Measurements from ENCODE around the gene EIF2S2.
A peak's percentile ranks its signal among the peaks of the same experiment; 100 is the strongest.

Gene EIF2S2

DNA sequence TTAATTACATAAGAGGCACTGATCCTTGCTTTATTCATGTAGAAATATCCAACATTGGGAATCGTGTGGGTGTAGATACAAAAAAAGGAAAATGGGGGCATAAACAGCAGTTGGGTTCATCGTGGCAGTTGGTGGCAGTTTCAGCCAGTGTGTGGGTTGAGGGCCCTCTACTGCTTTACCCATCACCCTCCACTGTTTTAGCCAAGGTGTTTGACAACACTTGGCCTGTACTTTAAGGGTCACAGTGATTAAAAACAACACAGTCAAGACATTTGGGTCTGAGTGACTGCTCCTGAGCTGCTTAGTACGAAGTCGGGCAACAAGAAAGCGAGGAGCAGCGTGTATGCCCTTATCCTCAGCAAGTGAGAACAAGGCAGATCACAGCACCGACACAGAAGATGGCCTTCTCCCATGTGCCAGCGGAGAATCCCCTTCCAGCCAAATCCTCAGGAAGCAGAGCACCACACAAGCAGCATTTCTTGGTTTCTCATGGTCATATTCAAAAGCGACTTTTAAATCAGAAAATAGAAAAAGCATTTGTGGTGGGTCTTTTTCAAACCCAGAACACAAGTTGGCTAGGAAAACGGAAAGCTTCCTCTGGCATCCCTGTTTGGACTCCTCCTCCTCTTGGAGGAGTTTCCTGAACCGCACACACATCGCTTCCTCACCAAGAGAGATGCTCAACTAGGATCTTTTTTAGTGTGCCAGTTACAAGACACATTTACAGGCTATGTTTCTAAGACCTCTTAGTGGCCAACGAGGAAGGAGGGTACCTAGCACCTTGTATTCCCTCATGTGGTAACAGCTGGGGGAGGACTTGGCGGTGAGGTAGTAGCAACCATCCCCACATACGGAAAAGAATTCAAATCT is 23.5 kb downstream of the EIF2S2 start:
- DNase-seq, result no peak

DNA sequence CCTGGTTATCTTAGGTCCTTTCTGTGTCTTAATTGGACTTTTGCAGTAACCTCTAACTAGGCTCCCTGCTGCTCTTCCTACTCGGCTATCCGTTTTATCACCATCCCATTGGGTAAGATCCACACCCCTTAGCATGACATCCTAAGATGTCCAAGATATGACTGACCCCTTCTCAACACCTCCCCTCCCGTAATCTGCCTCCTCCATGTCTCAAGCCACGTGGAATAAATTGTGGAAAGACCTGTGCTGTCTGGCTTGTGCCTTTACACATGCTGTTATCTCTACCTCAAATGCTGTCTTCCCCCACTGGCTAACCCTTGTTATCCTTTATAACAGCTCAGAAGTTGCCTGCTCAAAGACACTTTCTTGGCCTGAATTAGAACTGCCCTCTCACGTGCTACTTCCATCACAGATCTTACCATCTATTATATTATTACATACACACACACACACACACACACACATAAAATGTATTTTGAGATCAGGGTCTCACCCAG is 26.5 kb downstream of the EIF2S2 start:
- DNase-seq, result no peak

DNA sequence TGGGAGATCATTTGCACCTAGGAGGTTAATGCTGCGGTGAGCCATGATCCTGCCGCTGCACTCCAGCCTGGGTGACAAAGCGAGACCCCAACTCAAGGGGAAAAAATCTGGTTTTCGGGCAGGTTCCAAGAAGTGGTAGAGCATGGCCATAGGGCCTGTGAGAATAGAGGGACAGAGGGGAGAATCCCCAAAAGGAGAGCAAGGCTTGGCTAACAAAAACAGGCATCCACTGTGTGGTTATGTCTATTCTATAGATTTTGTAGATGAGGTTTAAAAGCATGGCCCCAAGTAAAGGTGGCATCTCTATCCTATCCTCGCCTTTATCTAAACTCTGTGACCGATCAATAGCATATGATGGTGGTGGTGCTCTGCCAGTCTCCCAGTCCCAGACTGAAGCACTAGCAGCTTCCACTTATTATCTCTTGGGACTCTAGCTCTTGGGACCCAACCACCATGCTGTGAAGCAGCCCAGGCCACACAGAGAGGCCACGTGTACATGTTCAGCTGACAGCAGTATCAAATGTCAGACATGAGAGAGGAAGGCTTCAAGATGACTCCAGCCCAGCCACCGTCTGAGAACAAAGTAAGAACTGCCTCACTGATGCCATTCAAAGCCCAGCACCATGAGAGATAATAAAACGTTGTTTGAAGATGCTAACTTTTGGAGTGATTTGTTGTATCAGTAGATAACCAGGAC is 27.7 kb downstream of the EIF2S2 start:
- DNase-seq, result no peak

DNA sequence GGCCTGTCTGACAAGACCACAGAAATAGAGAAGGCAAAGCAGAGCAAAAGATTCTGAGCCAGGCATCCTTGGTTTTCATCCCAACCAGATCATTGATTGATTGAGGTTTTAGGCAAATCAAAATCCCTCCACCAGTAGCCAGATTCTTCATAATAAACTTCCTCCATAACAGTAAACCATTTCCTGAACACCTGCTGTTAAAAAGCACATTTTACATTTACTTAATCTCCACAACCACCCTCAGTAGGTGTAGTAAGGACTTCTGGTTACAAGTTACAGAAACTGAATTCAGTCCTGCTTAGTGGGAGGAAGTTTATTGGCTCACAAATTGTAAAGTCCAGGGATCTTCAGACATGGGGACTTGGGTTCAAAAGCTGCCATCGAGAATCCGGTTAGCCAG is 28.3 kb downstream of the EIF2S2 start:
- no peak for DNase-seq

DNA sequence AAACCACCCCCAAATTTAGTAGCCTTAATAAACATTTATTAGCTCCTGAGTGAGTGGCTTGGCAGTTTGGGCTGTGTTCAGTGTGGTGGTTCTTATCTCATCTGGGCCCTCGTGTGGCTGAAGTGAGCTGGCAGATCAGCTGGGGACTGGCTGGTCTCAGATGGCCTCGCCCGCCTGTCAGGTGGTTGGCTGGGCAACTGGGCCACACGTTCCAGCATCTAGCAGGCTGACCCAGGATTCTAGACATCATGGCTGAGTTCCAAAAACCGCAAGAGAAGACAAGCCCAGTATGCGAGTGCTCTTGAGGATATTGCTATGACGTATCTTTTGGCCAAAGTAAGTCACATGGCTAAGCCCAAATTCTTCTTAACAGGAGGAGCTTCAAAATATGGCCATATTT is 28.9 kb downstream of the EIF2S2 start:
- DNase-seq, result no peak

DNA sequence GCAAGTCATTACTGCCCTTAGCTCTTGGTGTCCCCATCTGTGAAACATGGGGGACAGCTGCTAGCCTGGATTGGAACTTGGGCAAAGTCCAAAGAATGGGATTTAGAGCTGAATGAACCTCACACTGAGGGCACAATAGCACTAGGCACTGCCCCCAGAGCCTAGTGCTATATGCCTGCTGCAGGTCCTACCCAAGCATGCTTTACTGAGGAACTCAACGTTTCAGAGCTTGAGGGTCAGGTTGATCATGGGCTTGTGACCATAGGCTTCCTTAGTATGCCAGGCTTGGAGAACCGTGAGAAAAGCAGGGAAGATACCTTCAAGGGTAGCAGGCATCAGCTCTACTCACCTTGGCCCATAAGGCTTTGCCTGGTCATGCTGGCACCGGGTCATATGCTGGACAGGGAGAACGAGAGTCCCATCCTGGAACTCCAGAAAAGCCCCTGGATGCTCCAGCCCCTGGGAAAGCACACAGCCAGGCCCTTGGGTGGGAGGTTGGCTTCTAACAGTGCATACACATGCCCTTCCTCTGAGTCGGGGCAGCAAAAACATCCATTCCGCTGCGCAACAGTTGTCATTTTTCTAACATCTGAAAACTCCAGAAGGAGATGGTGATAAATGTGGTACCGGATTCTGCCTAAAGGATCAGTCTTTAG is 29.7 kb downstream of the EIF2S2 start:
- no peak for DNase-seq

DNA sequence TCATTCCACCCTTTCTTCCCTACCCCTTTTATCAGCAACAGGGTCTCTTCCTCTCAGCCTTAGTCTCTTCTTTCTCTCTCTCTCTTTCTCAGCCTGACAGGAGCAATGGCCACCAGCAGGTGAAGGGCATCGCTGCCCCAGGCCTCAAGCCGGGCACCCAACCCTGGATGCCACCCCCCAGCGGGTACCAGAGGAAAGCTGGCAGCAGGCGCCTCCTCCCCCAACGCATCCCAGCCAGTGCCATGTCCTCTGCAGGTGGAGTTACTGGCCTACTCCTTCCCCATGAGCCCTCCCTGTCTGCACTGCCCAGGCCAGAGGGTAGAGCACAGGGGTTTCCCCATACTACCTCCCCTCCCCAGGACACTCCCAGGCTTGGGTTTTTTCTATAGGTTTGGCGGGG is 32.2 kb downstream of the EIF2S2 start:
- DNase-seq, result no peak

DNA sequence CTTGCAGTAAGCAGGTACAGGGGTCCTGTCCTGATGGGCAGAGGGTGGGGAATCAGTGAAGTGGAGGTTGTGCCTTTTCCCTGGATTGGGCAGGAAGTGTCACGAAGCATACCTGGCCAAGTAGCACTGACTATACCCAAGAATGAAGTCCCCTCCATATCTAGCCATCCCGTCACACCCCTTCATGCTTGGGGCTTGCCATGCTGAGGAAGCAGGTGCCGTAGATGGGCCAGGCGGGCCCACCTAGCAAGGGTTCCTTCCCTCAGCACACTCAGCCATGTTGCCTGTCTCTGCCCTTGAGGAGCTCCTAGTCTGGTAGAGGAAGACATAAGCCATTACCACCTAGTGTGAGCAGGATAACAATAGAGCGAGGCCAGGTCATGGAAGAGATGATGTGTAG is 33.5 kb downstream of the EIF2S2 start:
- no peak for DNase-seq

DNA sequence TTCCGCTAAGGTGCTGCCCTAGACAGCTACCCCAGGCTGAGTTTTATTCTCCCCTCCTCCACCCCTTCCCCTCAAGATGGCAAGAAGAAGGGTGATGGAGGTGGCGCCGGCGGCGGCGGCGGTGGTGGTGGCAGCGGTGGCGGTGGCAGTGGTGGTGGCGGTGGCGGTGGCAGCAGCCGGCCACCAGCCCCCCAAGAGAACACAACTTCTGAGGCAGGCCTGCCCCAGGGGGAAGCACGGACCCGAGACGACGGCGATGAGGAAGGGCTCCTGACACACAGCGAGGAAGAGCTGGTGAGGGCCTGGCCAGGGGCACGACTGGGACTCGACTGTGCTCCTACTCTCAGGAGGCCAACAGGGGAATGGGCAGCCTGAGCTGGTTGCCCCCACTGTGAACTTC is 35.1 kb downstream of the EIF2S2 start:
- no peak for DNase-seq

DNA sequence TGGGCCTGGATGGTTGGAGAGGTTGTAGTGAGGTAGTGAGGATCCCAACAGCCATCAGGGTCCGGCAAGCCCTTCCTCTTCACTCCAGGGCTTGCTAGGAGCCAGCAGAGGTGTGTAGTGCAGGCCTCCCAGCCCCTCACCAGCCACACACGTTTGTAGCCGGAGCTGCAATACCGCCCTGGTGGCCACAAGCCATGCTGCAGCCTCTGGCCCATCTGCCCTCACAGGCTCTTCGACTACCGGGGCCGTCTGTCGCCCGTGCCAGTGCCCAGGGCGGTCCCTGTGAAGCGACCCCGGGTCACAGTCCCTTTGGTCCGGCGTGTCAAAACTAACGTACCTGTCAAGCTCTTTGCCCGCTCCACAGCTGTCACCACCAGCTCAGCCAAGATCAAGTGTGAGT is 36.4 kb downstream of the EIF2S2 start:
- no peak for DNase-seq

DNA sequence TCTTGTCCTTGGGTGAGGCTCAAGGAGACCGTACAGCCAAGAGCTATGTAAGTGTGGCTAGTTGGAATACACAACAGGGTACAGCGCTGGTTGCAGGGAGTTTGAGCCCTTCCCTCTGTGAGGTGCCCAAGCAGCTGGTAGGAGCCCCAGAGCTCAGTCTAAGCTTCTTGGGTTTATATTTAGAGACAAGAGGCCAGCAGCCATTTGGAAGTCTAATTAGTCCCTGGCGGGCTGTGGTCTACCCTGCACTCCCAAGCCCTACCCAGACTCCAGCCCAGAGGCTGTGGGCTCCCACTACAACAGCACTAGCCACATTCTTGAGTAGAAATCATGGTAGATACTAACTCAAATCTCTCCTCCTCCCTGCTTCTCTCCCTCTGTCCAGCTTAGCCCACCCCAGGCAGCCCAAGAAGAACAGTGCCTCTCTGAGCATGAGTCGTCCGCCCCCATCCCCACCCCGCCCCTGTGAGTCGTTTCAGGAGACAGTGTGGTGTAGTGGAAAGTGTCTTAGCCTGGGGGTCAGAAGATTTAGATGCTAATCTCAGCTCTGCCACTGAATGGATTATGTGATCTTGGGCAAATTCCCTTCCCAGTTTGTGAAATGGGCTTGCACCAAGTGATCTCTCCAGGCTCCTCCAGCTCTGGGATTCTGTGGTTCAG is 37.8 kb downstream of the EIF2S2 start:
- DNase-seq, result no peak

DNA sequence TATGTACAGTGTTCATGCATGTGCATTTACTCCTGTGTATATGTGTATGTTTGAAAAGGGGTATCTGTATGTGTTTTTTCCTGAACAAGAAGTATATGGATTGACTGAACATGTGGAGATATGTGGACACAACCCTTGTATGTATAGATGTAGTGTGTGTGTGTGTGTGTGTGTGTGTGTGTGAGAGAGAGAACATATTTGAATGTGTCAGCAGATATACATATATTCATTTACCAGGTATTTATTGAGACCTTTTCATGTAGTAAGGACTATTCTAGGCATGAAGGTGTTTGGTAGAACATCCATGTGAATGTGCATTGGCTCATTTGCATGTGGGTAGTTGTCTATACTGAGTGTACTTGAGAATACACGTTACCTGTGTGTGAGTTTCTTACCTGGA is 39.3 kb downstream of the EIF2S2 start:
- DNase-seq, result no peak

DNA sequence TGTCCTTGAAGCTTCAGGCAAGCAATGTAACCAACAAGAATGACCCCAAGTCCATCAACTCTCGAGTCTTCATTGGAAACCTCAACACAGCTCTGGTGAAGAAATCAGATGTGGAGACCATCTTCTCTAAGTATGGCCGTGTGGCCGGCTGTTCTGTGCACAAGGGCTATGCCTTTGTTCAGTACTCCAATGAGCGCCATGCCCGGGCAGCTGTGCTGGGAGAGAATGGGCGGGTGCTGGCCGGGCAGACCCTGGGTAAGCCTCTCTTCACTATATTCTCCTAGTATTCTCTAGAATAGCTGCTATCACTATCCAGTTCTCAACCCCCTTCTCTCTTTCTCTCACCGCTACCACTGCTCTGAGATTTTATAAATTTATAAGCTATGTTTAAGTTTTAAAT is 40.0 kb downstream of the EIF2S2 start:
- no peak for DNase-seq

DNA sequence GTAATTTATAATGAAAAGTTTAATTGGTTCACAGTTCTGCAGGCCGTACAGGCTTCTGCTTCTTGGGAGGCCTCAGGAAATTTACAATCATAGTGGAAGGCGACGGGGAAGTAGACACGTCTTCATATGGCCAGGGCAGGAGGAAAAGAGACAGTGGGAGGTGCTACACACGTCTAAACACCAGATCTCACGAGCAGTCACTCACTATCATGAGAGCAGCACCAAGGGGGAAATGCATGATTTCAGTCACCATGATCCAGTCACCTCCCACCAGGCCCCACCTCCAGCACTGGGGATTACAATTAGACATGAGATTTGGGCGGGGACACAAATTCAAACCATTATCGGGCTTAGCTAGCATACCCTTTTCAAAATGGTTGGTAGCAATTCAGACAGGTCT is 41.2 kb downstream of the EIF2S2 start:
- DNase-seq, result no peak

DNA sequence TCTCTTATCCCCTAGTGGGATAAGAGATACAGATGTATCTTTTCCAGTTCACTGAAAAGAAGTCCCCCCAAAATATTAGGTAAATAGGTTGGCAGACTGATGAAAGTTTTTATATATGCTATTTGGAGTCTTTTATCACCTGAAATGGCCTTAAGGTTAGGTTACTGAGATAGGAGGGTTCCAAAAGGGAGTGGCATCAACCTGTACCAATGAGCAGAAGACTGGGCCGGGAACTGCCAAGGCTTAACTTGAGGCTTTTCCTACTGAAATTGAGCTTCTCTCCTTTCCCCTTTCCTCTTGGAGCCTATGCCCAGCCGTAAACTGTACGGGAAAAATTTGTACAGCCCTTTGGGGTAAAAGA is 42.0 kb downstream of the EIF2S2 start:
- no peak for DNase-seq

DNA sequence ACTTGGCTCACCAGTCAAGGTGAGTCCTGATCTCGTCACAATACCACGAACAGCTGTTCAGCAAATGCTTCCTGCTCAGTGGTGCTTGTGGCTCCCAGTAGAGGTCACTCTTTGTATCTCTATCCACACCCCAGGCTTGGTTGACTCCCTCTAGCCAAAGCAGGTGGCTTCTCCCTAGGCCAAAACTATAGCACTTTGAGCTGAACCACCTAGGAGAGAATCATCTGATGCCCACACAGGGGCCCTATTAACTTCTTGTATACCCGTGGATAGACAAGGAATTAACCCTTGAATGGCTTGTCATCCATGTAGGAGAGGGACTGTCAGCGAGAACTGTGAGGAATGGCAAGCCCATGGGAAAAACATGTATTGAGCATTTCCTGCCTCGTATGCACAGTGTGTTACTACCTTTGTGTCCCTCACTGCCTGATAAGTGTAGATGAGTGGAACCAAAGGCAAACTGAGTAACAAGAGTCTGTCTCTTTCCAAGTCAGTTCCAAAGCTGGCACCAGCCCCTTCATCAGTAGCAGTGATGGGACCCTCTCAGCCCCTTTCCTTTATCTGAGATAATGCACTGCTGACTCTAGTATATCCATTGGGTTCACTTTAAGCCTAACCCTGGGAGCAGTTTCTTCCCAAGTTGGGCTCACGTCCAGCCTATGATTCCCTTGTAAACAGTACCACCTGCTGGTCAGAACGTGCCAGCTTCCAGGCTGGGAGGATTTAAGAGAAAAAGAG is 42.5 kb downstream of the EIF2S2 start:
- peak; percentile 75 to 80 for DNase-seq

DNA sequence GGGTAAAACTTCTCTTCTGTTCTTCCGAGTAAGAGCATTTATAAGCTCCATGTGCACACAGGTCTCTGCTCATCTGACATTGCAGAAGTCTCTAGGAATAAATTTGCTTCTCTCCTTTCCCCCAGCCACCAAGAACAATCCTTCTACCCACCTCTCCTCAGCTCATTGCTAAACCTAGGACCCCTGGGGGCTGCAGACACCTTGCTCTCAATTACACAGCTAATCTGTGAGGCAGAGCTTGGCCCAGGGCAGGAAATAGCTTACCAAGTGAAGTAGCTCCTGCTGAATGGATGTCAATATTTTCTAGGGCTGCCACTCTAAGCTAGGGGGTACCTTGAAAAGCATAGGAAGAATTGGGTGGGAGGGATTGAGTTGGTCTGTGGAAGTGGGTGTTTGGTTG is 44.0 kb downstream of the EIF2S2 start:
- DNase-seq, result no peak

DNA sequence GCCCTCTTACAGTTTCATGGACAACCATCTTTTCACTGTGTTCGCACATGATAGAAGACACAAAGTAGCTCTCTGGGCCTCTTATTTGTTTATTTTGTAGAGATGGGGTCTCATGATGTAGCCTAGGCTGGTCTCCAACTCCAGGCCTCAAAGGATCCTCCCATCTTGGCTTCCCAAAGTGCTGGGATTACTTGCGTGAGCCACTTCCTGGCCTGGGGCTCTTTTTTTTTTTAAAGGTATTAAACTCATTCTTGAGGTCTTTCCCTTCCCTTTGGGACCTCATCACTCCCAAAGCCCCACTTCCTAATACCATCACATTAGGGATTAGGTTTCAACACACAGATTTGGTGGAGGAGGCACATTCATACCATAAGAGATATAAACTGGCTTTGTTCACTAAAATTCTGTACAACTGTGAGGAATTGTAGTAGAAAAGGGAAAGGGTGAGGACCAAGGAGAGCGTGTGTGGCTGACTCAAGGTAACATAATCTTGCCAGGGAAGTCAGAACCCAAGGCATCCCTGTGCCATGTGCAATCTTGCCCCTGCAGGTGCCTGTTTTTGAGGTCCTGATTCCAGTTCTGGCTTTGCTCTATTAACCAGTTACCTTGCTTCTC is 45.5 kb downstream of the EIF2S2 start:
- DNase-seq, result no peak

DNA sequence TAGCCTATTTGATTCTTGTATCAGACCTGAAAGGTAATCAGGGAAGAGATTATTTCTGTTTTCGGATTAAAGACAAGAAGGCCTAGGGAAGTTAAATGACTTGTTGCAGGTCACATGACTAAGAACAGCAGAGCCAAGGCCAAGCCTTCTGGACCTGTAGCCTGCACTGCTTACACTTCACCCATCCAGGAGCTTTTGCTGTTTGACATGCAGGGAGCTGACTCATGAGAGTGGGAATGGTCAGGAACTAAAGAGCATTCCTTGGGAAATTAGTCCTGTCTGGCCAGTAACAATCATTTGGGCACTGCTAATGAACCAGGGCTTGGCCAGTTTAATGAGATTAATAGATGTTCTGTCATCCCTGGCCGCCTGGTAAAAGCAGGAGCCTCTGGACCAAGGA is 46.8 kb downstream of the EIF2S2 start:
- DNase-seq, result no peak

DNA sequence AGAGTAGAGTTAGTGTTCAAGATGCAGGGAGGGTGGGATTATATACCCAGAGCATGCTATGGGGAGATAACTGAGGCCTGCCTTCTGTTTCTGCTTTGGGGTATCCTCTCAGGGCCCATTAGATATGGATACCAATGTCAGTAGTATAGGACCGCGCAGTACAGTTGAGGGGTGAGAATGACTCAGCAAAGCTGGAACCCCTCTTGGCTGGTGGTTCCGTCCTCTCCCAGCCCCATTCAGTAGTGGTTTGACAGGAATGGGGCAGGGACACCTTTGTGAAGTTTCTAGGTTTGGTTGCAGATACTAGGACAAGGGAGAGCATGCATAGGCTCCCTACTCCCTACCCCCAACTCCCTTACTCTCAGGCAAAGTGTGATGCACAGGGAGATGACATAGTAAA is 47.8 kb downstream of the EIF2S2 start:
- no peak for DNase-seq

DNA sequence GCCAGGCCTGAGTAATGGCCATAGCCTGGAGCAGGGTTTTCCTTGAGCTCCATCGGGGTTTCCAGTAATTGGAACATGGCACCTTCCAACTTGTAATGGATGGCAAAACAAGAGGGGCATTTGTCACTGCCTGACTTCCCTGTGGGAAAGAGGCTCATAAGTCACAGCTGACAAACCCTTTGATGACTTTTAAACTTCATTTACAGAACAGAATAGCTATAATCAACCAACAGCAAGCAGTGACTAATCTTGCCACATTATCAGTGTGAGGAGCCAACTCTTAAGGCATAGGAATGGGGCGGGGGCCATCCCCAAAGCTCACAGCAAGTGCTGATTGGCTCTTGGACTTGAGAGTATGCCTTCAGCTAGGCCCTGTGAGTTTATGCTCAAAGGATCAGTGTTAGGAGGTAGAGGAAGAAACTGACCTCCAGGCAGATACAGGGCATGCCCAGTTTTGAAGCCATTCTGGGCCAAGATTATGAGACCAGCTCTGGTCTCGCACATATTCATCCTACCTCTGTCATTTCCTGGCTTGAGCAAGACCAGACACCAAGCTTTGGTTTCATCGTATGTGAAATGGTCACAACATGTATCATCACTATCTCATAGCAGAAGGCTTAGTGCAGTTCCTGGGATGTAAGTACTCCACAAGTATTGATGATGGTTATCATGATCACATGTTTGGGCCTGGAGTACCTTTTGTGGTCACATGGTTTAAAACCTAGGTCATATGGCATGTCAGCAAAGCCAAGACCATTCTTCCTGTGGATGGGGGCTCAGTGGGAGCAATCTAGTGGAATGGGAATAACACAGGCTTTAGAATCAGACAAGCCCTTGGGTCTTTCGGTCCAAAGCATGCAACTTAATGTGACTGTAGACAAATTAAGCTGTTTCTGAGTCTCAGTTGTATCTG is 49.2 kb downstream of the EIF2S2 start:
- no peak for DNase-seq
